ENCODE data around the gene PRR19.
A peak's percentile ranks its signal among the peaks of the same experiment; 100 is the strongest.

PRR19 gene

DNA sequence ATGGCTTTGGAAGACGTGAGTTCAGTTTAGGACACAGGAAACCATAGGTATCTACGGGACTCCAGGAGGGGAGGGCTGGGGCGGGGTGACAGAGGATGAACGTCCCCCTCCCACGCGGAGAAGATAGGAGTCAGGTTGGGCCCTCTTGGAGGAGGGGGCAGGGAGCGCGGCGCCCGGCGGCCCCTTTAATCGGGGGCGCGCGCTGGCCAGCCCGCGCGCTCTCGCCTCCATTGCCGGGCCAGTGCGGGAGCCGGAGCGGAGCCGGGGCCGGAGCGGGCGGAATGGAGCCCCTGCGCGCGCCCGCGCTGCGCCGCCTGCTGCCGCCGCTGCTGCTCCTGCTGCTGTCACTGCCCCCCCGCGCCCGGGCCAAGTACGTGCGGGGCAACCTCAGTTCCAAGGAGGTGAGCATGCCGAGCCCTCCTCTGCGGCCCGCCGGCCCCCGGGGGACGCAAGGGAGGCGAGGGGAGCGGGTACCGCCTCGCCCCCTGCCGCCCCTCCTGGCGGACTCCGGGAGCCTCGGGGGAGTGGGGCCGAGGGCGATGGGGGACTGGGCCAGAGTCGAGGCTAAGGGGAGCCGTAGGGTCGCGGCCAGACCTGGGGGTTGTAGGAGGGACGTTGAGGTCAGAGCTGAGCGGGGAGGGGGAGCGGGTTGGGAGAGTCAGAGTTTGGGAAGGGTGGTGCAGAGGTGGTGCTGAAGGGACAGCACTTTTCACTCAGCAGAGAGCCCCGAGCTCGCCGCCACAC is 11.3 kb downstream of the PRR19 start, which contains the start of gene TMEM145:
Gene TMEM145, plus strand, starts transcription at position 214 of the 744 bp plus-strand sequence. Its CDS starts 68 bp downstream, at position 282.
- peaks cover 3% of the 10 kb centered on the region for H3K4me1 ChIP-seq (ENCODE audit: control insufficient read depth, insufficient read depth, low read length)
- peak; percentile 77 for DNase-seq (ENCODE audit: low read depth)
- H3K36me3 ChIP-seq (ENCODE audit: control insufficient read depth, insufficient read depth, low read length, severe bottlenecking), result no peaks in the 10 kb centered on the region
- no peaks in the 10 kb centered on the region for H3K9me3 ChIP-seq (ENCODE audit: control insufficient read depth, low read length)
- H3K9ac ChIP-seq (ENCODE audit: low read length), result no peak within 1 kb of the TSS
- H3K27me3 ChIP-seq (replicated peaks; ENCODE audit: control insufficient read depth, insufficient read depth, low read length), result peaks cover 28% of the 10 kb centered on the region
- peak within 1 kb of the TSS; percentile 63 for H3K4me3 ChIP-seq (ENCODE audit: low read length)

GRCh38 chr19:42313840-42314755 is 12.2 kb downstream of the PRR19 start:
- H3K36me3 ChIP-seq (ENCODE audit: control insufficient read depth, insufficient read depth, low read length, severe bottlenecking), result no peaks in the 10 kb centered on the region
- no peaks in the 10 kb centered on the region for H3K9me3 ChIP-seq (ENCODE audit: control insufficient read depth, low read length)
- no peak overlapping the region for H3K9ac ChIP-seq (ENCODE audit: low read length)
- H3K27me3 ChIP-seq (replicated peaks; ENCODE audit: control insufficient read depth, insufficient read depth, low read length), result peaks cover 28% of the 10 kb centered on the region
- no peak for DNase-seq (ENCODE audit: low read depth)
- H3K4me3 ChIP-seq (ENCODE audit: low read length), result no peak overlapping the region
- peaks cover 3% of the 10 kb centered on the region for H3K4me1 ChIP-seq (ENCODE audit: control insufficient read depth, insufficient read depth, low read length)

GRCh38 chr19:42315024-42315423 is 13.1 kb downstream of the PRR19 start:
- no peaks in the 10 kb centered on the region for H3K9me3 ChIP-seq (ENCODE audit: control insufficient read depth, low read length)
- no peaks in the 10 kb centered on the region for H3K36me3 ChIP-seq (ENCODE audit: control insufficient read depth, insufficient read depth, low read length, severe bottlenecking)
- H3K9ac ChIP-seq (ENCODE audit: low read length), result no peak overlapping the region
- DNase-seq (ENCODE audit: low read depth), result no peak
- H3K4me3 ChIP-seq (ENCODE audit: low read length), result no peak overlapping the region
- peaks cover 28% of the 10 kb centered on the region for H3K27me3 ChIP-seq (replicated peaks; ENCODE audit: control insufficient read depth, insufficient read depth, low read length)
- H3K4me1 ChIP-seq (ENCODE audit: control insufficient read depth, insufficient read depth, low read length), result peaks cover 3% of the 10 kb centered on the region

DNA sequence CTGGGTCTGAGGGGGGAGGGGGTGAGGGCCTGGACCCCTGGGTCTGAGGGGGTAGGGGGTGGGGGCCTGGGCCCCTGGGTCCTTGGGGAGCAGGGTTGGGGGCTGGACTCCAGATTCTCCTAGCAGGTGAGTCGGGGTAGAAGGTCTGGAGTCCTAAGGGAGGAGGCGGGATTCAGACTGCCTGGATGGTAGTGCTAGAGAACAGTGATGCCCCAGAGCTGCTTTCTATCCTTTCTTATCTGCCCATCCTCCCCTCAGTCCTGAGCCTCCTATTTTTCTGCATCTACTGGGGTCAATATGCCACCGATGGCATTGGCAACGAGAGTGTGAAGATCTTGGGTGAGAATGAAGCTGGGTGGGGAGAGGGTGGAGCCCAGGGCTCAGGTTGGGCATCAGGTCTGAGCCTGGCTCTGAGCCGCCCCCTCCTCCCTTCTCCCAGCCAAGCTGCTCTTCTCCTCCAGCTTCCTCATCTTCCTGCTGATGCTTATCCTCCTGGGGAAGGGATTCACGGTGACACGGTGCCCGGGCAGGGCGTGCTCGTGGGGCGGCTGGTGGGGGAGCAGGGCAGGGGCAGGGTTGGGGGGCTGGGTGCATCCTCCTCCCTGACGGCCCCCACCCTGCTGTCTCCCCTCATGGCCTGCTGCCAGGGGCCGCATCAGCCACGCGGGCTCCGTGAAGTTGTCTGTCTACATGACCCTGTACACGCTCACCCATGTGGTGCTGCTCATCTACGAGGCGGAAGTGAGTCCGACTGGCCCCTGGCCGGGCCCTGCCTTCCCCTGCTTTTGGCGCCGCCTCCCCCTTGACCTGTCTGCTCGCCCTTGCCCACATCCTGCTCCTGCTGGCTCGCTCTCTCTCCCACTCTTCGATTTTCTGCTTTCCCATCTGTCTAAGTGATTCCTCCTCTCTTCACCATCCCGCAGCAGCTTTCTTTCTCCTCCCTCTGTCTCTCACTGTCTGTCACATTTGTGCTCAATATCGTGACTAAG is 14.6 kb downstream of the PRR19 start:
- DNase-seq (ENCODE audit: low read depth), result no peak
- Histone ChIP-seq H3K4me3 (ENCODE audit: low read length) (no peak overlapping the region), H3K36me3 (ENCODE audit: control insufficient read depth, insufficient read depth, low read length, severe bottlenecking) (no peaks in the 10 kb centered on the region), H3K27me3 (replicated peaks; ENCODE audit: control insufficient read depth, insufficient read depth, low read length) (peaks cover 28% of the 10 kb centered on the region), H3K4me1 (ENCODE audit: control insufficient read depth, insufficient read depth, low read length) (peaks cover 3% of the 10 kb centered on the region), H3K9me3 (ENCODE audit: control insufficient read depth, low read length) (no peaks in the 10 kb centered on the region), H3K9ac (ENCODE audit: low read length) (no peak overlapping the region)

DNA sequence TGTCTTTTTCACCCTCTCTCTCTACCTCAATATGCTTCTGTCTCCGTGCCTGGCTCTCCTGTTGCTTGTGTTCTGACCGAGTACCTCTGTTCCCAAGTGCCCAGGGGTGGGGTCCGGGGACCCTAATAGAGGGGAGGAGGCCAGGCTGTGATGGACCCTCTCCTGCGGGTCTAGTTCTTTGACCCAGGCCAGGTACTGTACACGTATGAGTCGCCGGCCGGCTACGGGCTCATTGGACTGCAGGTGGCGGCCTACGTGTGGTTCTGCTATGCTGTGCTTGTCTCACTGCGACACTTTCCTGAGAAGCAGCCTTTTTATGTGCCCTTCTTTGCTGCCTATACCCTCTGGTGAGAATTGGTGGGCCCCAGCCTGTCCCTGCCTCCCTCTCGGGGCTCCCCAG is 15.6 kb downstream of the PRR19 start:
- Histone ChIP-seq H3K36me3 (ENCODE audit: control insufficient read depth, insufficient read depth, low read length, severe bottlenecking) (no peaks in the 10 kb centered on the region), H3K9me3 (ENCODE audit: control insufficient read depth, low read length) (no peaks in the 10 kb centered on the region), H3K27me3 (replicated peaks; ENCODE audit: control insufficient read depth, insufficient read depth, low read length) (peaks cover 29% of the 10 kb centered on the region), H3K4me3 (ENCODE audit: low read length) (no peak overlapping the region), H3K9ac (ENCODE audit: low read length) (no peak overlapping the region), H3K4me1 (ENCODE audit: control insufficient read depth, insufficient read depth, low read length) (peaks cover 3% of the 10 kb centered on the region)
- DNase-seq (ENCODE audit: low read depth), result no peak

GRCh38 chr19:42322305-42322704 is 20.4 kb downstream of the PRR19 start:
- Histone ChIP-seq H3K4me3 (ENCODE audit: low read length) (no peak overlapping the region), H3K9ac (ENCODE audit: low read length) (no peak overlapping the region), H3K27me3 (replicated peaks; ENCODE audit: control insufficient read depth, insufficient read depth, low read length) (peaks cover 16% of the 10 kb centered on the region), H3K36me3 (ENCODE audit: control insufficient read depth, insufficient read depth, low read length, severe bottlenecking) (no peaks in the 10 kb centered on the region), H3K9me3 (ENCODE audit: control insufficient read depth, low read length) (no peaks in the 10 kb centered on the region), H3K4me1 (ENCODE audit: control insufficient read depth, insufficient read depth, low read length) (peaks cover 11% of the 10 kb centered on the region)
- no peak for DNase-seq (ENCODE audit: low read depth)

- H3K4me3 ChIP-seq (ENCODE audit: low read length), result no peak overlapping the region
Measured at GRCh38 chr19:42323473-42323851, 21.5 kb downstream of the PRR19 start.

DNA sequence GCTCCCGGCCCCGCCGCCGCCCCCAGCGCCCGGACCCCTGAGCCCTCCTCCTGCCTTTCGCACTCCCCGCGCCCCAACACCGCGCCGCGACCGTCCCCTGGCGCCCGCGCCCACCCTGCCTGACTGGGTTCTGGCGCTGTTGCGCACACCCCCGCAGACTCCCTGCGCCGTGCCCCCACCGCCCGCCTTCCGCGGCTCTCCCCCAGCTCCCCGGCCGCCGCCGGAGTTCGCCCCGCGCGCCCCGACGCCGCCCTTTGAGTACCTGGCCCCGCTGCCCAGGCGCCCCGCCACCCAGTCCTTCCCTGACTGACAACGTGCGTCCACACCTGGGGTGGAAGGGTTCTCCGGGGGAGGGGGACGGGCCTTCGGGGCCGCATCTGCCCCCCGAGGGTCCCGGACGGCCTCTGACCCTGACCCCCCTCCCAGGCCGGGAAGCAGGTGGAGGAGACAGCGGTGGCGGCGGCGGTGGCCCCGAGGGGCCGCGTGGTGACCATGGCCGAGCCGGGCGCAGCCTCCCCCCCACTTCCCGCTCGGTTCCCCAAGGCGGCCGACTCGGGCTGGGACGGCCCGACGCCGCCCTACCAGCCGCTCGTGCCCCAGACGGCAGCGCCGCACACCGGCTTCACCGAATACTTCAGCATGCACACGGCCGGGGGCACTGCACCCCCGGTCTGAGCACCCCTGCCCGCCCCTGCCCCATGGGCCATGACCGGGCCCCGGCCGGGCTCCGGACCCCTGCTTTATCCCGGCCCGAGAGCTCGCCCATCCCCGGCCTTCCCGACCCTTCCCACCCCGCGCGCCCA is 22.1 kb downstream of the PRR19 start:
- Histone ChIP-seq H3K9ac (ENCODE audit: low read length) (no peak overlapping the region), H3K27me3 (replicated peaks; ENCODE audit: control insufficient read depth, insufficient read depth, low read length) (peaks cover 16% of the 10 kb centered on the region), H3K9me3 (ENCODE audit: control insufficient read depth, low read length) (no peaks in the 10 kb centered on the region), H3K4me3 (ENCODE audit: low read length) (no peak overlapping the region), H3K36me3 (ENCODE audit: control insufficient read depth, insufficient read depth, low read length, severe bottlenecking) (no peaks in the 10 kb centered on the region), H3K4me1 (ENCODE audit: control insufficient read depth, insufficient read depth, low read length) (peaks cover 13% of the 10 kb centered on the region)
- DNase-seq (ENCODE audit: low read depth), result no peak

More at GRCh38 chr19:42323473-42323851, 21.5 kb downstream of the PRR19 start:
- Histone ChIP-seq H3K36me3 (ENCODE audit: control insufficient read depth, insufficient read depth, low read length, severe bottlenecking) (no peaks in the 10 kb centered on the region), H3K9ac (ENCODE audit: low read length) (no peak overlapping the region), H3K27me3 (replicated peaks; ENCODE audit: control insufficient read depth, insufficient read depth, low read length) (peaks cover 16% of the 10 kb centered on the region), H3K4me1 (ENCODE audit: control insufficient read depth, insufficient read depth, low read length) (peaks cover 13% of the 10 kb centered on the region), H3K9me3 (ENCODE audit: control insufficient read depth, low read length) (no peaks in the 10 kb centered on the region)
- no peak for DNase-seq (ENCODE audit: low read depth)

GRCh38 chr19:42324655-42325307 is 22.8 kb downstream of the PRR19 start:
- DNase-seq (ENCODE audit: low read depth), result no peak
- Histone ChIP-seq H3K36me3 (ENCODE audit: control insufficient read depth, insufficient read depth, low read length, severe bottlenecking) (no peaks in the 10 kb centered on the region), H3K9me3 (ENCODE audit: control insufficient read depth, low read length) (no peaks in the 10 kb centered on the region), H3K9ac (ENCODE audit: low read length) (peak overlapping the region; percentile 34), H3K4me3 (ENCODE audit: low read length) (no peak overlapping the region), H3K4me1 (ENCODE audit: control insufficient read depth, insufficient read depth, low read length) (peaks cover 13% of the 10 kb centered on the region), H3K27me3 (replicated peaks; ENCODE audit: control insufficient read depth, insufficient read depth, low read length) (peaks cover 16% of the 10 kb centered on the region)
